GM19023 (cell line): ENCODE measurements around the gene C22orf42.
"Not testable (repeated sequence)": the region's sequence is repeated elsewhere in the genome, so short reads cannot be mapped to it uniquely, and the experiment has no call there.

Experiments used
- ATAC-seq: cut with Tn5 transposase; IDR thresholded peaks from one replicate; pipeline ENCODE4 v1.9.1; 2021; ENCODE audit warnings: mild to moderate bottlenecking, moderate library complexity; ENCODE audit not compliant: unreplicated experiment

The C22orf42 gene

GRCh38 chr22:32136881-32137280 is 22.2 kb downstream of the C22orf42 start:
- not testable (repeated sequence) for ATAC-seq

- not testable (repeated sequence) for ATAC-seq
Observed at GRCh38 chr22:32135958-32136357, 23.1 kb downstream of the C22orf42 start.

- ATAC-seq = not testable (repeated sequence)
Observed at GRCh38 chr22:32134796-32135195, 24.3 kb downstream of the C22orf42 start.

- ATAC-seq = no peak
Observed at GRCh38 chr22:32132783-32133182, 26.3 kb downstream of the C22orf42 start.

- no peak for ATAC-seq
Observed at GRCh38 chr22:32132126-32132525, 27.0 kb downstream of the C22orf42 start.

- no peak for ATAC-seq
Observed at GRCh38 chr22:32130464-32130863, 28.6 kb downstream of the C22orf42 start.

- no peak for ATAC-seq
Observed at GRCh38 chr22:32127904-32128303, 31.2 kb downstream of the C22orf42 start.

GRCh38 chr22:32123657-32124056 is 35.4 kb downstream of the C22orf42 start:
- ATAC-seq = no peak

GRCh38 chr22:32122899-32123298 is 36.2 kb downstream of the C22orf42 start:
- ATAC-seq = no peak

- ATAC-seq = no peak
Observed at GRCh38 chr22:32120603-32121002, 38.5 kb downstream of the C22orf42 start.

GRCh38 chr22:32119568-32120235 is 39.4 kb downstream of the C22orf42 start:
- no peak for ATAC-seq

- ATAC-seq = no peak
Observed at GRCh38 chr22:32112380-32112779, 46.7 kb downstream of the C22orf42 start.

- ATAC-seq = no peak
Observed at GRCh38 chr22:32106930-32107329, 52.2 kb downstream of the C22orf42 start.

GRCh38 chr22:32103658-32104315 is 55.3 kb downstream of the C22orf42 start:
- no peak for ATAC-seq

GRCh38 chr22:32100711-32101110 is 58.4 kb downstream of the C22orf42 start:
- ATAC-seq = no peak
